ENCODE measurements around the gene CRKL.

The CRKL gene

GRCh38 chr22:20963201-20964052, 46.2 kb downstream of the CRKL start:
- H3K4me1 ChIP-seq (ENCODE audit: control insufficient read depth, low read length), result no peaks in the 10 kb centered on the region
- H3K4me2 ChIP-seq (ENCODE audit: low read length), result no peak overlapping the region
- H3K27ac ChIP-seq (ENCODE audit: low read depth, low read length), result no peak overlapping the region
- no peak overlapping the region for H3K4me3 ChIP-seq (ENCODE audit: low read length)
- no peaks in the 10 kb centered on the region for H3K9me3 ChIP-seq (ENCODE audit: control insufficient read depth, insufficient read depth, low read length)
- no peak for TF ChIP-seq CTCF (IDR thresholded peaks at IDR 0.05; ENCODE audit: low read depth, low read length, poor library complexity, severe bottlenecking)
- no peak for TF ChIP-seq EZH2phosphoT487 (IDR thresholded peaks at IDR 0.05; ENCODE audit: borderline replicate concordance, low read length)
- no peaks in the 10 kb centered on the region for H3K36me3 ChIP-seq (ENCODE audit: control insufficient read depth, low read length)
- no peaks in the 10 kb centered on the region for H3K79me2 ChIP-seq (ENCODE audit: control insufficient read depth, low read length)
- H3K9me2 ChIP-seq (replicated peaks; ENCODE audit: control insufficient read depth, low read length), result no peaks in the 10 kb centered on the region
- H3F3A ChIP-seq (ENCODE audit: control insufficient read depth, insufficient read depth), result no peaks in the 10 kb centered on the region
- peaks cover 22% of the 10 kb centered on the region for H3K27me3 ChIP-seq (ENCODE audit: control insufficient read depth, low read length)
- H4K20me1 ChIP-seq (ENCODE audit: control insufficient read depth, insufficient read depth, low read depth, low read length), result peaks cover 2% of the 10 kb centered on the region; the same call in 1 of the 2 replicates

- H3K4me2 ChIP-seq (ENCODE audit: low read length), result no peak overlapping the region
- TF ChIP-seq CTCF (IDR thresholded peaks at IDR 0.05; ENCODE audit: low read depth, low read length, poor library complexity, severe bottlenecking) (no peak), EZH2phosphoT487 (IDR thresholded peaks at IDR 0.05; ENCODE audit: borderline replicate concordance, low read length) (peak; percentile 68; the same call in 1 of the 2 replicates)
- no peaks in the 10 kb centered on the region for H3K9me2 ChIP-seq (replicated peaks; ENCODE audit: control insufficient read depth, low read length)
- no peaks in the 10 kb centered on the region for H3F3A ChIP-seq (ENCODE audit: control insufficient read depth, insufficient read depth)
- no peaks in the 10 kb centered on the region for H3K36me3 ChIP-seq (ENCODE audit: control insufficient read depth, low read length)
- H3K27ac ChIP-seq (ENCODE audit: low read depth, low read length), result no peak overlapping the region
- no peak overlapping the region for H3K4me3 ChIP-seq (ENCODE audit: low read length)
- no peaks in the 10 kb centered on the region for H3K4me1 ChIP-seq (ENCODE audit: control insufficient read depth, low read length)
- H3K79me2 ChIP-seq (ENCODE audit: control insufficient read depth, low read length), result no peaks in the 10 kb centered on the region
- H3K9me3 ChIP-seq (ENCODE audit: control insufficient read depth, insufficient read depth, low read length), result no peaks in the 10 kb centered on the region
- peaks cover 22% of the 10 kb centered on the region for H3K27me3 ChIP-seq (ENCODE audit: control insufficient read depth, low read length)
- H4K20me1 ChIP-seq (ENCODE audit: control insufficient read depth, insufficient read depth, low read depth, low read length), result peaks cover 2% of the 10 kb centered on the region; the same call in 1 of the 2 replicates
Observed at GRCh38 chr22:20964090-20964798, 47.0 kb downstream of the CRKL start.

GRCh38 chr22:20964799-20965103, 47.5 kb downstream of the CRKL start:
- H3K79me2 ChIP-seq (ENCODE audit: control insufficient read depth, low read length), result no peaks in the 10 kb centered on the region
- H3F3A ChIP-seq (ENCODE audit: control insufficient read depth, insufficient read depth), result no peaks in the 10 kb centered on the region
- H3K4me1 ChIP-seq (ENCODE audit: control insufficient read depth, low read length), result no peaks in the 10 kb centered on the region
- no peak overlapping the region for H3K4me3 ChIP-seq (ENCODE audit: low read length)
- H3K9me2 ChIP-seq (replicated peaks; ENCODE audit: control insufficient read depth, low read length), result no peaks in the 10 kb centered on the region
- no peaks in the 10 kb centered on the region for H3K9me3 ChIP-seq (ENCODE audit: control insufficient read depth, insufficient read depth, low read length)
- no peaks in the 10 kb centered on the region for H3K36me3 ChIP-seq (ENCODE audit: control insufficient read depth, low read length)
- H3K27ac ChIP-seq (ENCODE audit: low read depth, low read length), result no peak overlapping the region
- no peak overlapping the region for H3K4me2 ChIP-seq (ENCODE audit: low read length)
- TF ChIP-seq EZH2phosphoT487 (IDR thresholded peaks at IDR 0.05; ENCODE audit: borderline replicate concordance, low read length), result no peak
- no peak for TF ChIP-seq CTCF (IDR thresholded peaks at IDR 0.05; ENCODE audit: low read depth, low read length, poor library complexity, severe bottlenecking)
- peaks cover 22% of the 10 kb centered on the region for H3K27me3 ChIP-seq (ENCODE audit: control insufficient read depth, low read length)
- peaks cover 2% of the 10 kb centered on the region; the same call in 1 of the 2 replicates for H4K20me1 ChIP-seq (ENCODE audit: control insufficient read depth, insufficient read depth, low read depth, low read length)
